ENCODE measurements around the gene FAM131C.

FAM131C gene

DNA sequence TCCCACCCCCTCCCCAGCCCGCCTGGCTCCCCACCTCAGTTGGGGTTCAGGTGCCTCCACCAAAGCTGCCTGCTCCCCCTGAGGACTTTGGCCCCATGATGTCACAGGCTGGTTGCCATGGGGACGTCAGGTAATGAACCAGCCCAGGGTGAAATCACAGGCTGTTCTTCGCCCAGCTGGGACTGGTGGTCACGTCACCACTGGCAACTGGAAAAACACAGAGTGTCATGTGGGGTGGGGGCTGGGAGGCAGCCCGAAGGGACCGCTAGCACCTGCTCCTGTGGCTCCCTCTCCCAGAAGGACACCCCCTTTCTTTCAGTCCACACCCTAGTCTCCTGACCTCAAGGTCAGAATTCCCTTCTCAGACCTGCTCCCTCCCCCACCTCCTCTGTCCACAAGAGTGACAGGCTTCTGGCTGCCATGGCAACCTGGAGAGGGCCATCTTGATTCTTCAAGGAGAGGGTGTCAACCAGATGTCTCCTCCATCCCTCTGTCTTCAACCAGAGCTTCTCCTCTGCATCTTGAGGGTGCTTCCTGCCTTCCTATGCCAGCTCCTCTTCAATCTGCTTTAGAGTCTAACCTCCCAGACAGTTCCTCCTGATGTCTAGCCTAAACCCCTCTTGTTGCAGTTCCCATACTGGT is 6.2 kb downstream of the FAM131C start:
- Histone ChIP-seq H3K4me3 (ENCODE audit: insufficient read depth in 1 of 2, low read depth in 1 of 2, low read length in 2 of 2) (no peak overlapping the region), H3K9me3 (ENCODE audit: control insufficient read depth, low read length) (no peaks in the 10 kb centered on the region)

DNA sequence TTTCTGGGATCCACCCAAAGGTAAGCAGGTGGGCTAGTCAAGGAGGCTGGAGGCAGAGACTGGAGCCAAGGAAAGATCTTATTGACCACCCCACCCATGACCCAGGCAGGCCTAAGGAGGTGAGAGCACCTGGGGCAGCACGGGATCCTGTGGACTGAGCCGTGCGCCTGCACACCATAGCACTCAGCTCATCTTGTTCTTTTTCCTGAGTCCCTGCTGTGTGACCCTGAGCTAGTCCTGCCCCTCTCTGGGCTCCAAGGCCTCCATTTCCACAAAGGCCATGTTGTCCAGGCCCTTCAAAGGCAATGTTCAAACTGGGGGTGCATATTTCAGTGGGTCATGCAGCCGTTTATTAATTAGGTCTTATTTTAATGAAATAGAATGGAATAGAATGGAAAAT is 7.2 kb downstream of the FAM131C start:
- H2AK5ac ChIP-seq (ENCODE audit: low read length, severe bottlenecking): no peak overlapping the region
- no peak overlapping the region for H2AFZ ChIP-seq (ENCODE audit: low read depth, low read length)
- H3K4me1 ChIP-seq (ENCODE audit: control insufficient read depth, insufficient read depth, low read depth, low read length): peaks cover 23% of the 10 kb centered on the region
- no peak overlapping the region for H3K14ac ChIP-seq (ENCODE audit: low read length in 2 of 2)
- H4K8ac ChIP-seq (ENCODE audit: low read length): no peak overlapping the region
- H3K23ac ChIP-seq (ENCODE audit: low read length in 2 of 2): no peak overlapping the region
- DNase-seq: no peak
- no peaks in the 10 kb centered on the region for H3K9me3 ChIP-seq (ENCODE audit: control insufficient read depth, low read length)
- no peak overlapping the region for H3K18ac ChIP-seq (ENCODE audit: low read depth in 1 of 2, low read length in 2 of 2)
- no peak overlapping the region for H3K4me2 ChIP-seq (ENCODE audit: low read length, poor library complexity, severe bottlenecking)
- WGBS: 85% methylated on average over 4 of the region's 4 CpGs
- H3K27ac ChIP-seq (ENCODE audit: low read length, poor library complexity, severe bottlenecking): no peak overlapping the region
- no peak overlapping the region for H2BK12ac ChIP-seq (ENCODE audit: low read length in 2 of 2)
- no peak overlapping the region for H3K9ac ChIP-seq (ENCODE audit: low read length)
- no peak overlapping the region for H3K4me3 ChIP-seq (ENCODE audit: insufficient read depth in 1 of 2, low read depth in 1 of 2, low read length in 2 of 2)
- H4K91ac ChIP-seq (ENCODE audit: low read length): no peak overlapping the region
- H3K79me1 ChIP-seq (replicated peaks; ENCODE audit: low read length, poor library complexity, severe bottlenecking): no peaks in the 10 kb centered on the region
- H2BK15ac ChIP-seq (ENCODE audit: low read depth, poor library complexity, severe bottlenecking): no peak overlapping the region
- H2BK5ac ChIP-seq (ENCODE audit: low read depth, low read length, poor library complexity, severe bottlenecking): no peak overlapping the region
- H3K36me3 ChIP-seq (ENCODE audit: control insufficient read depth in 1 of 2, insufficient read depth in 2 of 2, low read depth in 1 of 2, low read length in 2 of 2): no peaks in the 10 kb centered on the region
- H2BK120ac ChIP-seq (ENCODE audit: low read depth, low read length): no peak overlapping the region
- H3K4ac ChIP-seq (ENCODE audit: low read depth in 1 of 2, low read length in 2 of 2): no peak overlapping the region
- peaks cover 16 to 55% of the 10 kb centered on the region in 2 experiments for H3K27me3 ChIP-seq (ENCODE audit: control insufficient read depth in 1 of 2, insufficient read depth in 1 of 2, low read length in 2 of 2)

More for the DNA sequence above, 6.2 kb downstream of the FAM131C start:
- Histone ChIP-seq H3K4me1 (ENCODE audit: control insufficient read depth, insufficient read depth, low read depth, low read length) (peaks cover 23% of the 10 kb centered on the region), H3K18ac (ENCODE audit: low read depth in 1 of 2, low read length in 2 of 2) (no peak overlapping the region), H3K4me2 (ENCODE audit: low read length, poor library complexity, severe bottlenecking) (no peak overlapping the region), H2AK5ac (ENCODE audit: low read length, severe bottlenecking) (no peak overlapping the region), H4K8ac (ENCODE audit: low read length) (no peak overlapping the region), H3K79me1 (replicated peaks; ENCODE audit: low read length, poor library complexity, severe bottlenecking) (no peaks in the 10 kb centered on the region), H2AFZ (ENCODE audit: low read depth, low read length) (no peak overlapping the region), H2BK120ac (ENCODE audit: low read depth, low read length) (no peak overlapping the region), H3K14ac (ENCODE audit: low read length in 2 of 2) (peak overlapping the region in 1 of 2 experiments; percentile 57), H3K27me3 (ENCODE audit: control insufficient read depth in 1 of 2, insufficient read depth in 1 of 2, low read length in 2 of 2) (peaks cover 16 to 53% of the 10 kb centered on the region in 2 experiments), H2BK15ac (ENCODE audit: low read depth, poor library complexity, severe bottlenecking) (no peak overlapping the region), H3K36me3 (ENCODE audit: control insufficient read depth in 1 of 2, insufficient read depth in 2 of 2, low read depth in 1 of 2, low read length in 2 of 2) (no peaks in the 10 kb centered on the region), H2BK5ac (ENCODE audit: low read depth, low read length, poor library complexity, severe bottlenecking) (no peak overlapping the region), H3K4ac (ENCODE audit: low read depth in 1 of 2, low read length in 2 of 2) (no peak overlapping the region), H3K9ac (ENCODE audit: low read length) (no peak overlapping the region), H2BK12ac (ENCODE audit: low read length in 2 of 2) (no peak overlapping the region), H3K23ac (ENCODE audit: low read length in 2 of 2) (no peak overlapping the region), H4K91ac (ENCODE audit: low read length) (no peak overlapping the region), H3K27ac (ENCODE audit: low read length, poor library complexity, severe bottlenecking) (no peak overlapping the region)
- peak; percentile 38 for DNase-seq
- 69% methylated on average over 6 of the region's 6 CpGs for WGBS

DNA sequence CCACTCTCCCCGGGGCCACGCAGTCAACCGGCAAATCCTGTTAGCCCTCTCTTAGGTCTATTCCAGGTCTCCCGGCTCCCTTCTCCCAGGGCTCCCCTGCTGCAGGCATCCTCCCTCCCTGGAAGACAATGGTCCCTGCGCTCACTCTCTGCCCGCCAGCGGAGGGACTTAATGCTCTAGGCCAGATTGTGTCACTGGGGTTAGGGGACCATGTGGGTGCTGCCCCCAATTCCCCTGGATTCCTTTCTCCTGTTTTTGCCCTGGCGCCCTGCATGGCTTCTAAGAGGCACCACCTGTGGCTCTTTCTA is 8.2 kb downstream of the FAM131C start:
- 80% methylated on average over 8 of the region's 8 CpGs for WGBS
- Histone ChIP-seq H3K4me3 (ENCODE audit: insufficient read depth in 1 of 2, low read depth in 1 of 2, low read length in 2 of 2) (no peak overlapping the region), H3K4me1 (ENCODE audit: control insufficient read depth, insufficient read depth, low read depth, low read length) (peaks cover 23% of the 10 kb centered on the region), H3K79me1 (replicated peaks; ENCODE audit: low read length, poor library complexity, severe bottlenecking) (no peaks in the 10 kb centered on the region), H2BK120ac (ENCODE audit: low read depth, low read length) (no peak overlapping the region), H4K8ac (ENCODE audit: low read length) (no peak overlapping the region), H3K9ac (ENCODE audit: low read length) (no peak overlapping the region), H2AFZ (ENCODE audit: low read depth, low read length) (no peak overlapping the region), H3K27me3 (ENCODE audit: control insufficient read depth in 1 of 2, insufficient read depth in 1 of 2, low read length in 2 of 2) (peaks cover 16 to 64% of the 10 kb centered on the region in 2 experiments), H3K23ac (ENCODE audit: low read length in 2 of 2) (no peak overlapping the region), H4K91ac (ENCODE audit: low read length) (no peak overlapping the region), H2BK15ac (ENCODE audit: low read depth, poor library complexity, severe bottlenecking) (no peak overlapping the region), H3K27ac (ENCODE audit: low read length, poor library complexity, severe bottlenecking) (no peak overlapping the region), H3K9me3 (ENCODE audit: control insufficient read depth, low read length) (no peaks in the 10 kb centered on the region), H3K18ac (ENCODE audit: low read depth in 1 of 2, low read length in 2 of 2) (no peak overlapping the region), H2AK5ac (ENCODE audit: low read length, severe bottlenecking) (no peak overlapping the region), H3K4me2 (ENCODE audit: low read length, poor library complexity, severe bottlenecking) (no peak overlapping the region), H2BK12ac (ENCODE audit: low read length in 2 of 2) (no peak overlapping the region), H3K4ac (ENCODE audit: low read depth in 1 of 2, low read length in 2 of 2) (no peak overlapping the region), H2BK5ac (ENCODE audit: low read depth, low read length, poor library complexity, severe bottlenecking) (no peak overlapping the region), H3K36me3 (ENCODE audit: control insufficient read depth in 1 of 2, insufficient read depth in 2 of 2, low read depth in 1 of 2, low read length in 2 of 2) (no peaks in the 10 kb centered on the region), H3K14ac (ENCODE audit: low read length in 2 of 2) (no peak overlapping the region)
- DNase-seq: no peak

DNA sequence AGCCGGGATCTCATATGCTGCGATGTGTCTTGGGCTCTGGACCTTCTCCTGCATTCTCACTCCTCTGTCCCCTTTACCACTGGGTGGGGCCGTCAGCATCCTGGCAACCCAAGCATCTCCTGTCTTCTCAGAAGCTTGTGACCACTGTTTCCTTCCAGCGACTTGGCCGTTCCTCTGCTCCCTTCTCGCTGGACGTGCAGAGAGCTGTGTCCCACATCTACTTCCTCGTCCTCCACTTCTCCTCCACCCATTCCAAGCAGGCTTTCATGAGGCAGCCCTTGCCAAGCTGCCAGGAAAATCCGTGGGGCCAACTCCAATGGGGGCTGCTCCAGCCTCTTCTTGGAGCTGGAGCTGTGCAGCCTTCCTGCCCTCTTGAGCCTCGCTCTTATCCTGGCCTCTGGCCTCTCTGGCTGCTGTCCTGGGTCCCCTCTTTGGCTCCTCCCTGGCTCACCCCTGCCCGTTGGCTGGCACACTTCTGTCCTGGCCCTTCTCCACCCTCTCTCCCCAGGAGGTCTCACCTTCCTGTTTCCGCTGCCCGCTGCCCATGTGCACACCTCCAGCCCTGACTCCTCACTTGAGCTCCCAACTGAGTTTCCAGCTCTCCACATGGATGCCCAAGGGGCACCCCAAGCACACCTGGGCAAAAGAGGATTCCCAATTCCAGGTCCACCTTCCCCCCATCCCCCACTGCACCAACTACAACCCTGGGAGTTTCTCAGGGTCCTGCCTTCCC is 8.7 kb downstream of the FAM131C start:
- no peak overlapping the region for H2BK15ac ChIP-seq (ENCODE audit: low read depth, poor library complexity, severe bottlenecking)
- no peak overlapping the region for H2BK120ac ChIP-seq (ENCODE audit: low read depth, low read length)

More for the DNA sequence above, 8.7 kb downstream of the FAM131C start:
- Histone ChIP-seq H3K9ac (ENCODE audit: low read length) (no peak overlapping the region), H3K36me3 (ENCODE audit: control insufficient read depth in 1 of 2, insufficient read depth in 2 of 2, low read depth in 1 of 2, low read length in 2 of 2) (no peaks in the 10 kb centered on the region), H3K23ac (ENCODE audit: low read length in 2 of 2) (peak overlapping the region in 1 of 2 experiments; percentile 67), H4K91ac (ENCODE audit: low read length) (no peak overlapping the region), H3K9me3 (ENCODE audit: control insufficient read depth, low read length) (no peaks in the 10 kb centered on the region), H2BK5ac (ENCODE audit: low read depth, low read length, poor library complexity, severe bottlenecking) (no peak overlapping the region), H2AFZ (ENCODE audit: low read depth, low read length) (no peak overlapping the region), H2BK12ac (ENCODE audit: low read length in 2 of 2) (no peak overlapping the region), H3K18ac (ENCODE audit: low read depth in 1 of 2, low read length in 2 of 2) (no peak overlapping the region), H3K79me1 (replicated peaks; ENCODE audit: low read length, poor library complexity, severe bottlenecking) (no peaks in the 10 kb centered on the region), H3K4me3 (ENCODE audit: insufficient read depth in 1 of 2, low read depth in 1 of 2, low read length in 2 of 2) (no peak overlapping the region), H3K27me3 (ENCODE audit: control insufficient read depth in 1 of 2, insufficient read depth in 1 of 2, low read length in 2 of 2) (peaks cover 16 to 64% of the 10 kb centered on the region in 2 experiments), H3K27ac (ENCODE audit: low read length, poor library complexity, severe bottlenecking) (no peak overlapping the region), H4K8ac (ENCODE audit: low read length) (no peak overlapping the region), H3K4me1 (ENCODE audit: control insufficient read depth, insufficient read depth, low read depth, low read length) (peaks cover 23% of the 10 kb centered on the region), H2AK5ac (ENCODE audit: low read length, severe bottlenecking) (no peak overlapping the region), H3K4ac (ENCODE audit: low read depth in 1 of 2, low read length in 2 of 2) (no peak overlapping the region), H3K14ac (ENCODE audit: low read length in 2 of 2) (peak overlapping the region in 1 of 2 experiments; percentile 14), H3K4me2 (ENCODE audit: low read length, poor library complexity, severe bottlenecking) (no peak overlapping the region)
- WGBS: 75% methylated on average over 13 of the region's 13 CpGs
- no peak for DNase-seq
